Motor neuron (in vitro differentiated cells): Measurements from ENCODE around the gene SPAG16. TPM values are rescaled to one million over a fixed set of nuclear protein-coding genes. Genes with fewer than 3 reads are reported as not detected.

Experiments used
- ATAC-seq, 8 experiments: fragments of 200-7000 bp; cut with Tn5 transposase; replicated peaks in 6 of 8; 2 replicates each; pipeline ENCODE4 v1.8.0; 2021; ENCODE audit warnings: mild to moderate bottlenecking in 8 of 8, moderate library complexity in 8 of 8
- H3K27ac ChIP-seq, 2 donors: fragments of 250-450 bp; sonication (Bioruptor Pico); 2 replicates each; pipeline ENCODE4 v1.9.0; 2021; ENCODE audit warnings: antibody characterized with exemption in 2 of 2, mild to moderate bottlenecking in 2 of 2, moderate library complexity in 1 of 2
- H3K4me1 ChIP-seq, 2 donors: fragments of 250-450 bp; sonication (Bioruptor Pico); replicated peaks in 1 of 2; 2 replicates each; pipeline ENCODE4 v1.6.1; 2021; ENCODE audit warnings: antibody characterized with exemption in 2 of 2, mild to moderate bottlenecking in 2 of 2, moderate library complexity in 1 of 2
- H3K4me3 ChIP-seq, 5 donors: fragments of 250-450 bp; sonication (Bioruptor Pico); 2 replicates each; pipeline ENCODE4 v1.9.0; 2021; ENCODE audit warnings: antibody characterized with exemption in 5 of 5, mild to moderate bottlenecking in 5 of 5, moderate library complexity in 4 of 5
- WGBS, 10 experiments: fragments of 450-650 bp; shearing (Covaris generic); methylation state at CpG; one replicate each; pipeline ENCODE4 v1.0.0; 2022; 5-methylcytosine and 5-hydroxymethylcytosine counted together
- in situ Hi-C, 9 experiments: fragments of 400-800 bp; cut with MboI; loops; one replicate each; pipeline ENCODE4 v1.15.0; 2021; ENCODE audit warnings: low sequenced_read_pairs in 9 of 9, low pct_unique_long_range_greater_than_20kb in 2 of 9; ENCODE audit not compliant: unreplicated experiment in 9 of 9
- total RNA-seq, 8 experiments: library from RNA; unstranded; fragments of 300-600 nt; gene quantifications; 2 replicates each; pipeline versions ENCODE4 v1.2.3 to v1.2.4, GENCODE V29; 2022

SPAG16 gene
- total RNA-seq, 8 experiments from 2014 or later = 13.2 to 123 (median 34.7) TPM

- 35 to 100% (median 85%) methylated on average over 1 to 5 of the region's 5 CpGs for WGBS, 10 experiments
- no peak overlapping the region for H3K27ac ChIP-seq
- no peak for ATAC-seq
- in situ Hi-C loops = no loop called here
- peaks cover 0 to 13% of the 10 kb centered on the region in 2 donors for H3K4me1 ChIP-seq
- H3K4me3 ChIP-seq = no peak overlapping the region
Observed at GRCh38 chr2:214377286-214377624, 1093.0 kb downstream of the SPAG16 start.

- H3K4me3 ChIP-seq = no peak overlapping the region
- peak in 1 of 8 experiments; percentile 61 for ATAC-seq
- peaks cover 0 to 13% of the 10 kb centered on the region in 2 donors for H3K4me1 ChIP-seq
- in situ Hi-C loops = no loop called here
- H3K27ac ChIP-seq = no peak overlapping the region
- whole genome bisulfite sequencing, 10 experiments = 0 to 75% (median 0%) methylated on average over 1 to 3 of the region's 3 CpGs; no CpG with 5 or more reads in 3 of the 10 experiments
Observed at GRCh38 chr2:214378455-214379103, 1094.3 kb downstream of the SPAG16 start.

- no peak overlapping the region for H3K4me3 ChIP-seq
- no peak overlapping the region for H3K27ac ChIP-seq
- WGBS, 10 experiments = 0 to 100% (median 76%) methylated on average over 1 of the region's 1 CpG; no CpG with 5 or more reads in 2 of the 10 experiments
- in situ Hi-C loops = no loop called here
- peaks cover 0 to 13% of the 10 kb centered on the region in 2 donors for H3K4me1 ChIP-seq
- no peak for ATAC-seq
Observed at GRCh38 chr2:214379227-214379626, 1095.0 kb downstream of the SPAG16 start.

GRCh38 chr2:214380681-214381080 is 1096.4 kb downstream of the SPAG16 start:
- H3K4me1 ChIP-seq = peaks cover 0 to 13% of the 10 kb centered on the region in 2 donors
- no peak overlapping the region for H3K4me3 ChIP-seq
- H3K27ac ChIP-seq = no peak overlapping the region
- in situ Hi-C loops = no loop called here
- WGBS, 10 experiments = 0 to 77% (median 65%) methylated on average over 3 to 5 of the region's 5 CpGs
- no peak for ATAC-seq

GRCh38 chr2:214382229-214382628 is 1098.0 kb downstream of the SPAG16 start:
- Histone ChIP-seq H3K4me1 (peaks cover 0 to 13% of the 10 kb centered on the region in 2 donors), H3K27ac (no peak overlapping the region), H3K4me3 (no peak overlapping the region)
- 0 to 100% (median 71%) methylated on average over 1 to 2 of the region's 2 CpGs; no CpG with 5 or more reads in 3 of the 10 experiments for WGBS, 10 experiments
- ATAC-seq = peak in 1 of 8 experiments; percentile 35
- in situ Hi-C loops = no loop called here

GRCh38 chr2:214386720-214387119 is 1102.5 kb downstream of the SPAG16 start:
- no peak overlapping the region for H3K27ac ChIP-seq
- in situ Hi-C loops = no loop called here
- ATAC-seq = no peak
- WGBS, 10 experiments = 42 to 100% (median 100%) methylated on average over 1 to 2 of the region's 2 CpGs; no CpG with 5 or more reads in 2 of the 10 experiments
- peaks cover 0 to 4% of the 10 kb centered on the region in 2 donors for H3K4me1 ChIP-seq
- no peak overlapping the region for H3K4me3 ChIP-seq

- in situ Hi-C loops = no loop called here
- Histone ChIP-seq H3K4me1 (no peaks in the 10 kb centered on the region), H3K4me3 (no peak overlapping the region), H3K27ac (no peak overlapping the region)
- ATAC-seq = no peak
Observed at GRCh38 chr2:214389334-214389733, 1105.1 kb downstream of the SPAG16 start.

GRCh38 chr2:214393796-214394195 is 1109.5 kb downstream of the SPAG16 start:
- H3K4me1 ChIP-seq = no peaks in the 10 kb centered on the region
- in situ Hi-C loops = no loop called here
- no peak overlapping the region for H3K4me3 ChIP-seq
- no peak for ATAC-seq
- H3K27ac ChIP-seq = no peak overlapping the region

GRCh38 chr2:214395040-214395439 is 1110.8 kb downstream of the SPAG16 start:
- H3K27ac ChIP-seq = no peak overlapping the region
- no peak for ATAC-seq
- 0 to 100% (median 22%) methylated on average over 1 of the region's 1 CpG; no CpG with 5 or more reads in 5 of the 10 experiments for WGBS, 10 experiments
- H3K4me3 ChIP-seq = no peak overlapping the region
- no peaks in the 10 kb centered on the region for H3K4me1 ChIP-seq
- in situ Hi-C loops = no loop called here

GRCh38 chr2:214401580-214401979 is 1117.3 kb downstream of the SPAG16 start:
- in situ Hi-C loops = no loop called here
- H3K4me3 ChIP-seq = no peak overlapping the region
- ATAC-seq = no peak
- no peaks in the 10 kb centered on the region for H3K4me1 ChIP-seq
- WGBS, 10 experiments = 6 to 100% (median 82%) methylated on average over 1 to 2 of the region's 2 CpGs
- H3K27ac ChIP-seq = no peak overlapping the region

- H3K4me3 ChIP-seq = peak overlapping the region; percentile 22 to 39 (median 25)
- H3K4me1 ChIP-seq = no peaks in the 10 kb centered on the region
- in situ Hi-C loops = no loop called here
- no peak overlapping the region for H3K27ac ChIP-seq
- ATAC-seq = peak in 4 of 8 experiments; percentile 7 to 33 (median 26)
- 0 to 52% (median 32%) methylated on average over 1 to 13 of the region's 13 CpGs for WGBS, 10 experiments
Observed at GRCh38 chr2:214410128-214410775, 1126.0 kb downstream of the SPAG16 start.

- in situ Hi-C loops = no loop called here
Observed at GRCh38 chr2:214410918-214411554, 1126.8 kb downstream of the SPAG16 start, which contains the start of gene VWC2L. TSS of gene VWC2L (plus strand) at chr2:214411054. CDS start at chr2:214414194, 3,140 bp downstream.

GRCh38 chr2:214412679-214413078 is 1128.4 kb downstream of the SPAG16 start:
- H3K4me1 ChIP-seq = no peaks in the 10 kb centered on the region
- in situ Hi-C loops = no loop called here
- ATAC-seq = no peak
- H3K4me3 ChIP-seq = no peak overlapping the region
- H3K27ac ChIP-seq = no peak overlapping the region
- 0 to 86% (median 65%) methylated on average over 1 of the region's 1 CpG for WGBS, 10 experiments

More at GRCh38 chr2:214410918-214411554, 1126.8 kb downstream of the SPAG16 start, which contains the start of gene VWC2L:
- peak within 1 kb of the TSS; percentile 22 to 39 (median 25) for H3K4me3 ChIP-seq
- H3K27ac ChIP-seq = no peak within 1 kb of the TSS
- H3K4me1 ChIP-seq = no peaks in the 10 kb centered on the region
- peak; percentile 84 to 99 (median 98) for ATAC-seq
- WGBS, 10 experiments = 0 to 24% (median 8%) methylated on average over 1 to 18 of the region's 19 CpGs; no CpG with 5 or more reads in 1 of the 10 experiments
